Gastrocnemius medialis (tissue), 4 donors: ENCODE measurements around the gene PTEN. TPM values are rescaled to one million over a fixed set of nuclear protein-coding genes. Genes with fewer than 3 reads are reported as not detected.
"Not testable (repeated sequence)": the region's sequence is repeated elsewhere in the genome, so short reads cannot be mapped to it uniquely, and the experiment has no call there.

Experiments used
- ATAC-seq, 2 donors: fragments of 150-250 bp; one replicate each; pipeline ENCODE4 v1.9.1; 2016
- DNase-seq, 2 donors: peaks; one replicate each; pipeline ENCODE4 v3.0.0-alpha.2; 2019
- H3K27ac ChIP-seq, 4 donors: fragments of 200-600 bp; sonication (generic); 1 replicate in 1 of 4; 2 replicates in 3 of 4; pipeline ENCODE4 v1.5.1; 2016 to 2018; ENCODE audit warnings: mild to moderate bottlenecking in 2 of 4, moderate library complexity in 1 of 4
- H3K27me3 ChIP-seq, 3 donors: fragments of 200-600 bp; sonication (generic) in 2 of 3; 1 replicate in 1 of 3; 2 replicates in 2 of 3; pipeline versions ENCODE4 v1.5.1 to v1.6.0; 2016 to 2019; ENCODE audit warnings: mild to moderate bottlenecking in 1 of 3, moderate library complexity in 1 of 3
- H3K36me3 ChIP-seq, 2 donors: fragments of 200-600 bp; sonication (generic) in 1 of 2; one replicate each; pipeline ENCODE4 v1.5.1; 2017 to 2018
- H3K4me1 ChIP-seq, 2 donors: fragments of 200-600 bp; sonication (generic) in 1 of 2; one replicate each; pipeline ENCODE4 v1.5.1; 2016 to 2017; ENCODE audit warnings: mild to moderate bottlenecking in 2 of 2
- H3K4me3 ChIP-seq, 4 donors: fragments of 200-600 bp; sonication (generic) in 3 of 4; 1 replicate in 1 of 4; 2 replicates in 3 of 4; pipeline ENCODE4 v1.5.1; 2016 to 2019; ENCODE audit warnings: mild to moderate bottlenecking in 2 of 4
- H3K9me3 ChIP-seq, 3 donors: fragments of 200-600 bp; sonication (generic) in 2 of 3; 1 replicate in 1 of 3; 2 replicates in 2 of 3; pipeline ENCODE4 v1.5.1; 2016 to 2019
- CTCF ChIP-seq, 5 experiments: fragments of 450-650 bp in 3 of 5; fragments of 200-600 bp in 2 of 5; sonication (generic) in 2 of 5; IDR thresholded peaks in 4 of 5; conservative IDR thresholded peaks in 1 of 5; 1 replicate in 4 of 5; 2 replicates in 1 of 5; pipeline ENCODE4 v1.5.1; 2016 to 2019; ENCODE audit warnings: antibody characterized with exemption in 5 of 5, mild to moderate bottlenecking in 3 of 5, moderate library complexity in 3 of 5
- POLR2A ChIP-seq, 2 donors: fragments of 450-650 bp; IDR thresholded peaks; one replicate each; pipeline ENCODE4 v1.6.1; 2017; ENCODE audit warnings: antibody characterized with exemption in 2 of 2, mild to moderate bottlenecking in 2 of 2, moderate library complexity in 2 of 2
- in situ Hi-C, 4 donors: fragments of 200-750 bp; cut with MboI; loops; one replicate each; pipeline versions ENCODE4 v1.15.0 to v1.8.0; 2017; ENCODE audit warnings: low sequenced_read_pairs in 4 of 4
- intact Hi-C: fragments of 100-400 bp; cut with DNase I; formaldehyde crosslinking; loops from one replicate; pipeline ENCODE4 v1.15.1; 2023; ENCODE audit warnings: low total_unique reads
- total RNA-seq, 4 donors: library from RNA; depleted of rRNA; stranded (reverse); fragments of >200 nt; gene quantifications; one replicate each; pipeline versions ENCODE4 v1.1.0 to v1.2.3, GENCODE V29; 2016

PTEN gene
- total RNA-seq, 4 donors from 2014 or later: 32.2 to 54.5 (median 41.5) TPM

- intact Hi-C loops (no loop called here), in situ Hi-C loops (loop anchor here in 1 of 4 donors (25.0 kb wide), 1 partner anchor 717 kb away; no protein-coding TSS in a partner anchor)
- H3K4me3 ChIP-seq: no peak overlapping the region
- no peaks in the 10 kb centered on the region for H3K27me3 ChIP-seq
- no peaks in the 10 kb centered on the region for H3K36me3 ChIP-seq
- H3K27ac ChIP-seq: no peak overlapping the region
- TF ChIP-seq CTCF (IDR thresholded peaks at IDR 0.05 in 4 of 5, conservative IDR thresholded peaks at IDR 0.05 in 1 of 5) (no peak), POLR2A (IDR thresholded peaks at IDR 0.05) (no peak)
- H3K9me3 ChIP-seq: no peaks in the 10 kb centered on the region
- no peaks in the 10 kb centered on the region for H3K4me1 ChIP-seq
- ATAC-seq: no peak
- no peak for DNase-seq
Measured at GRCh38 chr10:87844837-87845623, 18.4 kb upstream of the PTEN start.

- no peak for ATAC-seq
- Histone ChIP-seq H3K27ac (no peak overlapping the region), H3K9me3 (no peaks in the 10 kb centered on the region), H3K4me1 (no peaks in the 10 kb centered on the region), H3K4me3 (no peak overlapping the region), H3K36me3 (no peaks in the 10 kb centered on the region), H3K27me3 (no peaks in the 10 kb centered on the region)
- no peak for DNase-seq
- in situ Hi-C loops: loop anchor here in 1 of 4 donors (25.0 kb wide), 1 partner anchor 717 kb away; no protein-coding TSS in a partner anchor
- TF ChIP-seq POLR2A (IDR thresholded peaks at IDR 0.05): no peak
- no peak for TF ChIP-seq CTCF (IDR thresholded peaks at IDR 0.05 in 4 of 5, conservative IDR thresholded peaks at IDR 0.05 in 1 of 5)
- intact Hi-C loops: no loop called here
Measured at GRCh38 chr10:87845624-87845998, 17.8 kb upstream of the PTEN start.

GRCh38 chr10:87846023-87846422, 17.4 kb upstream of the PTEN start:
- Histone ChIP-seq H3K27me3 (no peaks in the 10 kb centered on the region), H3K4me1 (peaks cover 0 to 3% of the 10 kb centered on the region in 2 donors), H3K36me3 (no peaks in the 10 kb centered on the region), H3K4me3 (no peak overlapping the region), H3K27ac (no peak overlapping the region), H3K9me3 (no peaks in the 10 kb centered on the region)
- intact Hi-C loops (no loop called here), in situ Hi-C loops (loop anchor here in 1 of 4 donors (25.0 kb wide), 1 partner anchor 716 kb away; no protein-coding TSS in a partner anchor)
- TF ChIP-seq CTCF (IDR thresholded peaks at IDR 0.05 in 4 of 5, conservative IDR thresholded peaks at IDR 0.05 in 1 of 5) (no peak), POLR2A (IDR thresholded peaks at IDR 0.05) (no peak)
- ATAC-seq (no peak), DNase-seq (no peak)

GRCh38 chr10:87846711-87847110, 16.7 kb upstream of the PTEN start:
- H3K4me1 ChIP-seq, ATAC-seq, H3K4me3 ChIP-seq, DNase-seq, H3K36me3 ChIP-seq, H3K27me3 ChIP-seq, intact Hi-C loops, H3K27ac ChIP-seq, H3K9me3 ChIP-seq: not testable (repeated sequence)
- in situ Hi-C loops: loop anchor here in 1 of 4 donors (25.0 kb wide), 1 partner anchor 716 kb away; no protein-coding TSS in a partner anchor

- TF ChIP-seq CTCF (IDR thresholded peaks at IDR 0.05 in 4 of 5, conservative IDR thresholded peaks at IDR 0.05 in 1 of 5) (no peak), POLR2A (IDR thresholded peaks at IDR 0.05) (no peak)
- H3K4me1 ChIP-seq: peaks cover 0 to 3% of the 10 kb centered on the region in 2 donors
- no peak overlapping the region for H3K4me3 ChIP-seq
- H3K36me3 ChIP-seq: no peaks in the 10 kb centered on the region
- in situ Hi-C loops (loop anchor here in 1 of 4 donors (25.0 kb wide), 1 partner anchor 715 kb away; no protein-coding TSS in a partner anchor), intact Hi-C loops (no loop called here)
- H3K27me3 ChIP-seq: no peaks in the 10 kb centered on the region
- ATAC-seq (no peak), DNase-seq (no peak)
- H3K9me3 ChIP-seq: no peaks in the 10 kb centered on the region
- H3K27ac ChIP-seq: no peak overlapping the region
Measured at GRCh38 chr10:87847550-87847949, 15.9 kb upstream of the PTEN start.
